IPS DF 4.7 (cell line): ENCODE measurements around the gene GPR78.

ENCODE experiments used
- DNase-seq: peaks from one replicate; pipeline ENCODE4 v3.0.0-alpha.2; 2013; ENCODE audit warnings: low spot score; ENCODE audit errors: extremely low read depth

The GPR78 gene, protein sequence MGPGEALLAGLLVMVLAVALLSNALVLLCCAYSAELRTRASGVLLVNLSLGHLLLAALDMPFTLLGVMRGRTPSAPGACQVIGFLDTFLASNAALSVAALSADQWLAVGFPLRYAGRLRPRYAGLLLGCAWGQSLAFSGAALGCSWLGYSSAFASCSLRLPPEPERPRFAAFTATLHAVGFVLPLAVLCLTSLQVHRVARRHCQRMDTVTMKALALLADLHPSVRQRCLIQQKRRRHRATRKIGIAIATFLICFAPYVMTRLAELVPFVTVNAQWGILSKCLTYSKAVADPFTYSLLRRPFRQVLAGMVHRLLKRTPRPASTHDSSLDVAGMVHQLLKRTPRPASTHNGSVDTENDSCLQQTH

DNA sequence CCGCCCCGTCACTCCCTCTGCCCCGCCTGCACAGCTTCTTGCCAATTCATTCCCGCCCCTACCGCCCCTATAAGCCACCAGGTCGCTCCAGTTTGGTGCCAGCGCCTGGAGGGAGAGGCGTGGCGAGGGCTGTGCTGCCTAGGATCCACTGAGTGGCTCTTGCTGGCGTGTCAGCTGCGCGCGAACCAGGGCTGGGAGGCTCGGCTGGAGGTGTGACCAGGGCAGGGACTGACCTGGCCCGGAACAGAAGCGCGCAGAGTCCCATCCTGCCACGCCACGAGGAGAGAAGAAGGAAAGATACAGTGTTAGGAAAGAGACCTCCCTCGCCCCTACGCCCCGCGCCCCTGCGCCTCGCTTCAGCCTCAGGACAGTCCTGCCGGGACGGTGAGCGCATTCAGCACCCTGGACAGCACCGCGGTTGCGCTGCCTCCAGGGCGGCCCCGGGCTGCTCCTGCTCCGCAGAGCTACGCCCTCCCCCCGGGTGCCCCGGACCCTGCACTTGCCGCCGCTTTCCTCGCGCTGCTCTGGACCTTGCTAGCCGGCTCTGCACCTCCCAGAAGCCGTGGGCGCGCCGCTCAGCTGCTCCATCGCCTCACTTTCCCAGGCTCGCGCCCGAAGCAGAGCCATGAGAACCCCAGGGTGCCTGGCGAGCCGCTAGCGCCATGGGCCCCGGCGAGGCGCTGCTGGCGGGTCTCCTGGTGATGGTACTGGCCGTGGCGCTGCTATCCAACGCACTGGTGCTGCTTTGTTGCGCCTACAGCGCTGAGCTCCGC lies at the start of gene GPR78:
GPR78 (plus strand) TSS at position 72 of the 773 bp plus-strand sequence; CDS start at position 663, 591 bp downstream.
- DNase-seq, result no peak

GRCh38 chr4:8532245-8532781 lies 47.9 kb upstream of the GPR78 start:
- DNase-seq, result no peak

- DNase-seq, result no peak
Measured at GRCh38 chr4:8533274-8533865, 46.8 kb upstream of the GPR78 start.

DNA sequence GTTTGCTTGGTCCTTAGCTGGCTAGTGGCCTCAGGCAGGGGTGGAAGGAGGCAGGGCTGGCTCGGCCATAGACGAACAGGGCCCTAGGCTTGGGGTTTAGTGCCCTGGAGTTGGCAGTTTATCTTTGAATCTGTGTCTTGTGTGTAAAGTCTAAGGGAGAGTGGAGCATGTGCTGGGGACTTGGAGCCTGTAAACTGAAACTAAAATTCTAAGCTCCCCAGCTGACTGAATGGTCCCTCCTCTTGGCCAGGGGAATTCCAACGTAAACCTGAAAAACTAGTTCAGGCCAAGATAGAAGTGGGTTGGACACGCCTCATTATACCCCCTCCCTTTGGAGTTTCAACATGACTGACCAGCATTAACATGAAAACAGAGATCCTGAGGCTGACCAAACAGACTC lies 46.1 kb upstream of the GPR78 start:
- peak; percentile 85 for DNase-seq

DNA sequence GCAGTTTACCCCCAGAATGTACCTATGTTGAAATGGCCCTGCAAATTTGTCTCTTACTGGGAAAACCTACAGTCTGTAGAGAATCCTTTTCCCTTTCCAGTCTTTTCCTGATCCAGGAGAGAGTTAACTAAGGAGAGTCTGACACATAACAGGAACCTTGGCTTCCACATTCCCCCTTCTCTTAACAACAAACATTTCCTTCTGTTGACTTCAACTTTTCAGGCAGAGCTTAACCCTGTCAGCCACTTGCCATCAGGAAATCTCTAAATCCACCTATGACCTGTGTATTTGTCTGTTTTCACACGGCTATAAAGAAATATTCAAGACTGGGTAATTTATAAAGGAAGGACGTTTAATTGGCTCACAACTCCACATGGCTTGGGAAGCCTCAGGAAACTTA lies 45.6 kb upstream of the GPR78 start:
- no peak for DNase-seq

DNA sequence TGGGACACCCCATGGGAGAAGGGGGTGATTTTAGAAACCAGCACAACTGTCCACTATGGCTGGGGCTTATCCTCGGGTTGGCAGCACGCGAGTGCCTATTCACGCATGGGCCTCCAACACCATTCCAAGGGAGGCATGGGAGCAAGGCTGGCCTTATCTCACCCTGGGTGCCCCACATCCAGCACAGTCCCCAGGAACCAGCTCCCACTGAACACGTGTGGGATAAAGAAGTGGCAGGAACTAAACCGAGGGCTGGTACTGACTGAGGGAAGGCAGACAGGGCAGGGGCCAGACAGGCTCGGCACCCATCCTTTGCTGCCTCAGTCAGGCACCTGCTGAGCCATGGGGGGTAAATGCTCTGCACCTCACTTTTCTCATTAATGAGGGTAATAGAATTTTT lies 43.7 kb upstream of the GPR78 start:
- no peak for DNase-seq

GRCh38 chr4:8537041-8537461 lies 43.1 kb upstream of the GPR78 start:
- no peak for DNase-seq

- no peak for DNase-seq
Measured at GRCh38 chr4:8538076-8538702, 42.0 kb upstream of the GPR78 start.

DNA sequence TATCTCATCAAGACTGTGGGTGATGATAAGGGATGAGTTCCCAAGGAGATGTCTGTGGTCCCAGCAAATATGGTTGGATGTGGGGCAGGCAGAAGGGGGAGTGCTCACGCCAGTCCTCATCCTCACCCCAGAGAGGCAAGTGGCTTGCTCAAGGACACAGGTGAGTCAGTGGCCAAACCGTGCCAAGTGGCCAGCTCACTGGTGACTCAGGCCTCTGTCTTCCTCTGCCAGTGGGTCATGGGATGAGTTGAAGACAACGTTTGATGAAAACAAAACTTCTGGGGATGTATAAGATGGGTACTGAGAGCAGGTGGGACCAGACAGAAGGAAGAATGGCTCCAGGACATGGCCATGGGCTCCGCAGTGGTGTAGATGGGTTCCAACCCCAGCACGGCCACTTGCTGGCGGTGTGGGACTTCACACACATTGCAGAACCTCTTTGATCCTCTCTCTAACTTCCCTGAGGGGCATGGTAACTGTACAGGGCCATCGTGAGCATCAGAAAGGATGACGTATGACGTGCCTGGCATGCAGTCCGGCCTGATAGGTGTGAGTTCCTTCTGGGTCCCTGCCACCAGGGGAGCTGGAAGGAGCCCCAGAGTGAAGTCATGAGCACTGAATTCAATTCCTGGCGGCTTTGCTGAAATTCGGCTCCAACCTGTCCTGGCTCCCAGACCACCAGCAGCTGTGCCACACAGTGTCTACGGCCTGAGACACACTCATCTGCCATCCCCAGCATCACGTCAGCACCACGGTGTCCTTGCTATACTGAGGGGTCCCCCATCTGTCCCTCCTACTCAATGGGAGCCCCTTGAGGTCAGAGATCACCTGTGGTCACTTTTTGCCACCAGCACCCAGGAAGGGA lies 41.3 kb upstream of the GPR78 start:
- no peak for DNase-seq

DNA sequence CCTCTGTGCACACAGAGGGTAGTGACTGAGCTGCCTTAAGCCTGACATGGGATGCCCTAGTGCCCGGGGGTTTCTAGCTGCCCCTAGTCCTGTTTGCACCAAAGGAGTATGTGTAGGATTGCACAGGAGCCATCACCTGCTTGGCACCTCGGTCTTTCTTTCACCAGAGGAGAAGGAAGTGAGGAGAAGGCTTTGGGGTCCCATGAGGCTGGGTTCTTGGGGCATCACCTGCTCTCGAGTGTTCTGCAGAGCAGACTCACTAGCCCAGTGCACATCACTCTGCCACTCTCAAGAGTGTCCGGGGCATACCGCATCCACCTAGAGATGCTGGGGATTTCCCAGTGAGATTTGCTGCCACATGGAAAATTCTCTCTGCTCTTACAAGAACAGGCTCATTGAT lies 40.5 kb upstream of the GPR78 start:
- DNase-seq, result no peak

DNA sequence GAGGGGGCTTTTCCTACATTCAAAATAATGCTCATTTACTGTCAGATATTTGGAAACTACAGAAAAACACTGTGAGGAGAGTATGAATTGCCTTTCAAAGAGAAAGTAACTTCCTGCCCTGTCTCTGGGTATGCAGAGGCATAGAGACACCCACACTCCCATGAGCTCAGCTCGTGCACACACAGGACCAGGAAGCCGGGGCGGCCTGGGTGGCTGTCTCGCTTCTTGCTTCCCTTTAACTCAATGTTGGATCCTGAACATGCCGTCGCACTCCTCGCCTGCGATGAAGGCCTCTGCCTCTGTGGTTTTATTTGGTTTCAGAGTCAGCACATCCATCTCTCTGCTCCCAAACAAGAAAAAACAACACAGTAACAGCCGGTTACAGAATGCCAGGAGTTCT lies 40.1 kb upstream of the GPR78 start:
- no peak for DNase-seq

DNA sequence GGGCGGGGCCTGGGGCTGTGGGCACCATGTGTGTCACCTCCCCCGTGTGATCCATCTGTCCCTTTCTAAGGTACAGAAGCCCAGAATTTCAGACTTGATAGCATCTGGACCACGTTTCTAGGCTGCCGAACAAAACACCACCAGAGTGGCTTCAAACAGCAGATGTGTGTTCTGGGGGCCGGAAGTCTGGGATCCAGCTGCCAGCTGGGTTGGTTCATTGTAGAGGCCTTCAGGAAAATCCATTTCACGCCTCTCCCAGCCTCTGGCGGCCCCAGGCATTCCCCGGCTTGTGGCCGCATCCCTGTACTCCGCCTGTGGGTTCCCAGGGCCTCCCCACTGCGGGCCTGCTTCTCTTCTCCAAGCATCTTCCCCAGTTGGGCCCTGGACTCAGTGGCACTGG lies 39.6 kb upstream of the GPR78 start:
- DNase-seq, result no peak

GRCh38 chr4:8540991-8541390 lies 39.2 kb upstream of the GPR78 start:
- no peak for DNase-seq

GRCh38 chr4:8541981-8542715 lies 38.0 kb upstream of the GPR78 start:
- no peak for DNase-seq

DNA sequence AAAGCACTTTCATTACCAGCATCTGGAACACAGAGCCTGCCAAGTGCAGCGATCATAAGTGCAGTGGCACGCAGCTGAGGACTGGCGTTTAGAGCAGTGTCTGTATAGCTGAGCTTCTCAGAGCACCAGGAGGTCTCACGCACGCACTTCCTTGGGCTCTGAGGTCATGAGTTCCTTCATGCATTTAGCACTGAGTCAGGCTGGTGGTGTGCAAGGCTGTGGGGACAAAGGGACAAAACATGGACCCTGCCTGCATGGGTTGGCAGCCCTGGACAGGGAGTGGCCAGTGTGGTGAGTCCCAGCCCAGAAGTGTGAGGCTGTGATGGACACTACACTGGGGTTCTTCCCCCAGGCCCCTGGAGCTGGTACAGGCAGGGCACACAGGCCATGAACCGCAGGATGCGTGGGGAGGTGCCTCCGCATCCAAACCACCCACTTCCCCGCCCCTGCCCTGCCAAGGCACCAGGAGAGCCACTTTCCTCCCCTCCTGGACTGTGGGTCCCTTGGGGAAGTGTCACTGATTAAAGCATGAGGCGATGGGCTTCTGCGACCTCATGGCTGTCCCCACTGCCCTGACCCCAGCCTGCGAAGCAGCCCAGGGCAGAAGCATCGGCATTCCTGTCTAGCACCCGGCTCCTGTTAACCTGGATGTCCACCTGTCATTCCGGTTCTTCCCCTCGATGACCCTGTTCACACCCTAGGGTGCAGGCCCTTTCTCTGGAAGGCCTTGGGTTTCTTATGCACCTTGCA lies 37.2 kb upstream of the GPR78 start:
- DNase-seq, result no peak

- DNase-seq, result no peak
Measured at GRCh38 chr4:8543623-8544022, 36.6 kb upstream of the GPR78 start.

GRCh38 chr4:8544282-8544681 lies 35.9 kb upstream of the GPR78 start:
- no peak for DNase-seq

GRCh38 chr4:8544741-8545438 lies 35.3 kb upstream of the GPR78 start:
- no peak for DNase-seq

- no peak for DNase-seq
Measured at GRCh38 chr4:8545439-8545765, 34.8 kb upstream of the GPR78 start.
